HCT116 (cell line): ENCODE data around the gene GAPDH. TPM values are rescaled to one million over a fixed set of nuclear protein-coding genes. Genes with fewer than 3 reads are reported as not detected.

Experiments used
- ATAC-seq: fragments of 200-7000 bp; cut with Tn5 transposase; 2 replicates; pipeline ENCODE4 v1.9.1; 2020; ENCODE audit warnings: mild to moderate bottlenecking, moderate library complexity
- BruUV-seq: library from RNA; stranded (reverse); fragments of 400-500 nt; replicated peaks from 2 replicates; lab custom pipeline; 2021; lab: Mats Ljungman, UMichigan
- CTCF ChIA-PET: fragments of 300-600 bp; sonication (Branson Sonifier 250); formaldehyde crosslinking; loops from one replicate; lab custom pipeline; 2021; ENCODE audit warnings: antibody characterized with exemption; lab: Charles Lee
- POLR2A ChIA-PET: fragments of 300-600, 350-600 bp; sonication (Branson Sonifier 250); formaldehyde crosslinking; loops from one replicate; lab custom pipeline; 2021; ENCODE audit warnings: antibody characterized with exemption; lab: Charles Lee
- RAD21 ChIA-PET, 2 experiments: fragments of 300-600 bp; sonication (Branson Sonifier 250); formaldehyde crosslinking; loops; one replicate each; lab custom pipeline; 2023; ENCODE audit warnings: low total read pairs in 2 of 2; ENCODE audit not compliant: uncharacterized antibody in 2 of 2, unreplicated experiment in 2 of 2, low non-redundant PET in 1 of 2; lab: Charles Lee
- DNase-seq: peaks from one replicate; pipeline ENCODE4 v3.0.0-alpha.2; 2010; ENCODE audit warnings: low read depth, low spot score
- H2AFZ ChIP-seq: fragments of 200-600 bp; shearing (Covaris generic), sonication (generic); 2 replicates; pipeline ENCODE4 v1.6.1; 2017; ENCODE audit warnings: low read depth, mixed run types, mixed read lengths, antibody characterized with exemption, low read length; ENCODE audit not compliant: poor library complexity, severe bottlenecking
- H3K27ac ChIP-seq: 2 replicates; pipeline ENCODE4 v1.5.1; 2012; ENCODE audit warnings: low read depth, low read length
- H3K27me3 ChIP-seq: fragments of 200-600 bp; sonication (generic); 2 replicates; pipeline ENCODE4 v1.6.1; 2016; ENCODE audit warnings: mixed run types, low read length, mixed read lengths; ENCODE audit not compliant: insufficient read depth
- H3K36me3 ChIP-seq, 2 experiments: fragments of 200-500 bp in 1 of 2; fragments of 200-600 bp in 1 of 2; sonication (Bioruptor generic) in 1 of 2; sonication (generic) in 1 of 2; 2 replicates each; pipeline versions ENCODE4 v1.5.1 to v1.6.1; 2014 to 2016; ENCODE audit warnings: low read length in 2 of 2, inconsistent platforms in 1 of 2, mixed read lengths in 1 of 2, mixed run types in 1 of 2; ENCODE audit not compliant: insufficient read depth in 2 of 2, control insufficient read depth in 1 of 2
- H3K4me1 ChIP-seq, 2 experiments: fragments of 200-600 bp in 1 of 2; sonication (generic) in 1 of 2; 2 replicates each; pipeline versions ENCODE4 v1.5.1 to v1.6.1; 2012 to 2017; ENCODE audit warnings: low read length in 2 of 2, inconsistent platforms in 1 of 2, mild to moderate bottlenecking in 1 of 2, mixed read lengths in 1 of 2, mixed run types in 1 of 2, moderate library complexity in 1 of 2; ENCODE audit not compliant: insufficient read depth in 2 of 2, control insufficient read depth in 1 of 2
- H3K4me2 ChIP-seq: fragments of 200-600 bp; sonication (generic); 2 replicates; pipeline ENCODE4 v1.6.1; 2017; ENCODE audit warnings: mixed run types, low read length, mixed read lengths
- H3K4me3 ChIP-seq, 2 experiments: fragments of 200-600 bp in 1 of 2; sonication (generic) in 1 of 2; replicated peaks in 1 of 2; 2 replicates each; pipeline ENCODE4 v1.5.1; 2011 to 2016; ENCODE audit warnings: low read length in 2 of 2, control low read depth in 1 of 2, low read depth in 1 of 2, mild to moderate bottlenecking in 1 of 2, mixed read lengths in 1 of 2, mixed run types in 1 of 2
- H3K79me2 ChIP-seq: fragments of 200-600 bp; sonication (generic); 2 replicates; pipeline ENCODE4 v1.6.1; 2017; ENCODE audit warnings: mild to moderate bottlenecking, mixed run types, low read length, moderate library complexity, mixed read lengths; ENCODE audit not compliant: insufficient read depth
- H3K9ac ChIP-seq: fragments of 200-600 bp; sonication (generic); 2 replicates; pipeline ENCODE4 v1.6.1; 2016; ENCODE audit warnings: low read length, mixed read lengths
- H3K9me2 ChIP-seq: fragments of 200-600 bp; sonication (generic), shearing (Covaris generic); 2 replicates; pipeline ENCODE4 v1.6.1; 2017; ENCODE audit warnings: mixed run types, mild to moderate bottlenecking, moderate library complexity; ENCODE audit not compliant: insufficient read depth
- H3K9me3 ChIP-seq, 2 experiments: fragments of 200-500 bp in 1 of 2; fragments of 200-600 bp in 1 of 2; sonication (Bioruptor generic) in 1 of 2; sonication (generic) in 1 of 2; 2 replicates each; pipeline ENCODE4 v1.6.1; 2014 to 2017; ENCODE audit warnings: low read length in 2 of 2, mixed read lengths in 2 of 2, inconsistent platforms in 1 of 2, low read depth in 1 of 2, mild to moderate bottlenecking in 1 of 2, mixed run types in 1 of 2, moderate library complexity in 1 of 2; ENCODE audit not compliant: control insufficient read depth in 1 of 2, insufficient read depth in 1 of 2
- H4K20me1 ChIP-seq: fragments of 200-600 bp; sonication (generic), shearing (Covaris generic); 2 replicates; pipeline ENCODE4 v1.6.1; 2017; ENCODE audit warnings: mixed run types, mild to moderate bottlenecking, moderate library complexity; ENCODE audit not compliant: insufficient read depth
- EZH2phosphoT487 ChIP-seq: fragments of 200-600 bp; IDR thresholded peaks from 2 replicates; pipeline ENCODE4 v1.6.1; 2018; ENCODE audit warnings: antibody characterized with exemption, borderline replicate concordance
- JUND ChIP-seq: IDR thresholded peaks from 2 replicates; pipeline ENCODE4 v1.6.1; 2012
- POLR2A ChIP-seq: IDR thresholded peaks from 2 replicates; pipeline ENCODE4 v1.7.0; 2011; ENCODE audit warnings: borderline replicate concordance; ENCODE audit not compliant: insufficient read depth, insufficient read length; ENCODE audit errors: extremely low read depth
- POLR2AphosphoS5 ChIP-seq: IDR thresholded peaks from 2 replicates; pipeline ENCODE4 v1.6.1; 2011; ENCODE audit warnings: mild to moderate bottlenecking, low read depth, low read length, moderate library complexity
- intact Hi-C: fragments of 100-400 bp; cut with micrococcal nuclease; formaldehyde crosslinking; loops from 2 replicates; pipeline ENCODE4 v1.10.0; 2022
- total RNA-seq: library from RNA; stranded (reverse); gene quantifications from one replicate; pipeline ENCODE4 v1.2.1, GENCODE V29; 2021; ENCODE audit not compliant: unreplicated experiment

Gene GAPDH
- total RNA-seq, 1 experiment from 2014 or later: 5,901 TPM

DNA sequence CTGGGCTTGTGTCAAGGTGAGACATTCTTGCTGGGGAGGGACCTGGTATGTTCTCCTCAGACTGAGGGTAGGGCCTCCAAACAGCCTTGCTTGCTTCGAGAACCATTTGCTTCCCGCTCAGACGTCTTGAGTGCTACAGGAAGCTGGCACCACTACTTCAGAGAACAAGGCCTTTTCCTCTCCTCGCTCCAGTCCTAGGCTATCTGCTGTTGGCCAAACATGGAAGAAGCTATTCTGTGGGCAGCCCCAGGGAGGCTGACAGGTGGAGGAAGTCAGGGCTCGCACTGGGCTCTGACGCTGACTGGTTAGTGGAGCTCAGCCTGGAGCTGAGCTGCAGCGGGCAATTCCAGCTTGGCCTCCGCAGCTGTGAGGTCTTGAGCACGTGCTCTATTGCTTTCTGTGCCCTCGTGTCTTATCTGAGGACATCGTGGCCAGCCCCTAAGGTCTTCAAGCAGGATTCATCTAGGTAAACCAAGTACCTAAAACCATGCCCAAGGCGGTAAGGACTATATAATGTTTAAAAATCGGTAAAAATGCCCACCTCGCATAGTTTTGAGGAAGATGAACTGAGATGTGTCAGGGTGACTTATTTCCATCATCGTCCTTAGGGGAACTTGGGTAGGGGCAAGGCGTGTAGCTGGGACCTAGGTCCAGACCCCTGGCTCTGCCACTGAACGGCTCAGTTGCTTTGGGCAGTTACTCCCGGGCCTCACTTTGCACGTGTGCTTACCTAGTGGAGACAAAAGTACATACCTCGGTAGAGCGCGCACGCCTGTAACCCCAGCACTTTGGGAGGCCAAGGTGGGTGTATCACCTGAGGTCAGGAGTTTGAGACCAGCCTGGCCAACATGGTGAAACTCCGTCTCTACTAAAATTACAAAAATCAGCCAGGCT lies 4.3 kb downstream of the GAPDH start:
- ChIA-PET POLR2A (interaction anchor here (0.7 to 7.0 kb wide), 10 partner anchors 10 to 195 kb away, joined by 3 to 84 read pairs (median 3); partner anchors contain the start of genes NOP2 and VAMP1), CTCF (interaction anchor here (1.0 to 2.6 kb wide), 12 partner anchors 8 to 213 kb away, joined by 3 to 13 read pairs (median 4); partner anchors contain the start of gene NOP2), RAD21 (no interaction called here)
- H3K27me3 ChIP-seq: no peaks in the 10 kb centered on the region
- no peaks in the 10 kb centered on the region for H3K9me2 ChIP-seq
- peak overlapping the region; percentile 13; the same call in 1 of the 2 replicates for H3K4me2 ChIP-seq
- H3K36me3 ChIP-seq: peaks cover 20 to 35% of the 10 kb centered on the region in 2 experiments; a peak in 3 of 4 replicates
- TF ChIP-seq POLR2A: peak; percentile 62
- TF ChIP-seq EZH2phosphoT487: no peak
- peak; percentile 39; the same call in 1 of the 2 replicates for TF ChIP-seq POLR2AphosphoS5
- intact Hi-C loops: loop anchor here (1.0 to 10.0 kb wide), 2 partner anchors 115 to 204 kb away; no protein-coding TSS in a partner anchor
- no peak overlapping the region for H3K4me3 ChIP-seq
- H3K27ac ChIP-seq: peak overlapping the region; percentile 84
- no peak overlapping the region for H2AFZ ChIP-seq
- no peaks in the 10 kb centered on the region for H3K9me3 ChIP-seq
- DNase-seq: no peak
- peaks cover 20 to 69% of the 10 kb centered on the region in 2 experiments for H3K4me1 ChIP-seq
- peak; percentile 7 for ATAC-seq
- H4K20me1 ChIP-seq: peaks cover 23% of the 10 kb centered on the region; the same call in 1 of the 2 replicates
- H3K79me2 ChIP-seq: peaks cover 37% of the 10 kb centered on the region
- BruUV-seq: no TSS peak
- peak overlapping the region; percentile 98 for H3K9ac ChIP-seq

DNA sequence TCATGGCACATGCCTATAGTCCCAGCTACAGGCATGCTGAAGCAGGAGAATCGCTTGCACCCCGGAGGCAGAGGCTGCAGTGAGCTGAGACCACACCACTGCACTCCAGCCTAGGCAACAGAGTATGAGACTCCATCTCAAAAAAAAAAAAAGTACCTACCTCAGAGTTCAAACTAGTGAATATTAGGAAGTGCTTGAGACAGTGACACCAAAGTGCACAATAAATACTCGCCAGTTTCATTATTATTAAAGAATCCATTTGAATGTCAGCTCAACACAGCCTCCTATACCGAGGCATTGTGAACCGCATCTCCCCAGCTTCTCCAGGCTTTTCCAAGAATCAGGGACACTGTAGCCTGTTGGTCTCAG lies 5.0 kb downstream of the GAPDH start:
- BruUV-seq: no TSS peak
- H3K27me3 ChIP-seq: no peaks in the 10 kb centered on the region
- H3K9me2 ChIP-seq: no peaks in the 10 kb centered on the region
- peaks cover 23% of the 10 kb centered on the region; the same call in 1 of the 2 replicates for H4K20me1 ChIP-seq
- peaks cover 20 to 64% of the 10 kb centered on the region in 2 experiments for H3K4me1 ChIP-seq
- peaks cover 20 to 35% of the 10 kb centered on the region in 2 experiments; a peak in 3 of 4 replicates for H3K36me3 ChIP-seq
- RAD21 ChIA-PET: no interaction called here
- peak; percentile 4 for ATAC-seq
- peak overlapping the region; percentile 84 for H3K27ac ChIP-seq
- no peak overlapping the region for H3K4me3 ChIP-seq
- intact Hi-C loops: loop anchor here (10.0 kb wide), 1 partner anchor 204 kb away; no protein-coding TSS in a partner anchor
- TF ChIP-seq JUND: no peak
- TF ChIP-seq, all 23 proteins: peak for 0
- POLR2A ChIA-PET: interaction anchor here (0.7 to 7.0 kb wide), 8 partner anchors 11 to 196 kb away, joined by 3 to 84 read pairs (median 3); partner anchors contain the start of gene VAMP1
- H3K79me2 ChIP-seq: peaks cover 33% of the 10 kb centered on the region
- peak overlapping the region; percentile 98 for H3K9ac ChIP-seq
- DNase-seq: no peak
- no peak overlapping the region for H2AFZ ChIP-seq
- H3K9me3 ChIP-seq: no peaks in the 10 kb centered on the region
- CTCF ChIA-PET: interaction anchor here (0.6 to 2.6 kb wide), 11 partner anchors 8 to 344 kb away, joined by 3 to 10 read pairs (median 3); partner anchors contain the start of gene NOP2
- H3K4me2 ChIP-seq: peak overlapping the region; percentile 94
